Gastrocnemius medialis (tissue), 4 donors: ENCODE data around the gene HFM1.

Source experiments
- POLR2A ChIP-seq, 2 donors: fragments of 450-650 bp; IDR thresholded peaks; one replicate each; pipeline ENCODE4 v1.6.1; 2017; ENCODE audit warnings: antibody characterized with exemption in 2 of 2, mild to moderate bottlenecking in 2 of 2, moderate library complexity in 2 of 2
- TF ChIP-seq, protein P1 (sequence below), 5 experiments: fragments of 450-650 bp in 3 of 5; fragments of 200-600 bp in 2 of 5; sonication (generic) in 2 of 5; IDR thresholded peaks in 4 of 5; conservative IDR thresholded peaks in 1 of 5; 1 replicate in 4 of 5; 2 replicates in 1 of 5; pipeline ENCODE4 v1.5.1; 2016 to 2019; ENCODE audit warnings: antibody characterized with exemption in 5 of 5, mild to moderate bottlenecking in 3 of 5, moderate library complexity in 3 of 5

DNA sequence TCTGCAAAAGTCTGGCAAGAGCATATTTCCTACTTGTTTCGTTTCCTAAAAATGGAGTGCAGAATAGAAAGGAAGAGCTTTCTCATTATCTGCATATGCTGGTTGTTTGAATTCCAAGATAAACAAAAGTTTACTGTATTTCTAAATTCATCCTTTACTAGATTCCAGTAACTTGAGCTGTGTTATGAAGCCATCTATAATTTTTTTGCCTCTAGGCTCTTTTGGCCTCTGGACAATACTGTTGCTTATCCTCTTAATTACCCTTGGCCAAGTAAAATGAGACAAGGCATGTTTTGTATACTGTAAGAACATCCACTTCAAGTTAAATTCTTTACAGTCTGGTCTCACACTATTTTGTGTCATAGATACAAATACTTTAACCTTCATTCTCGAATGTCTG, 45.6 kb upstream of the HFM1 start:
- TF ChIP-seq POLR2A (IDR thresholded peaks at IDR 0.05), result no peak
- TF ChIP-seq, protein P1, sequence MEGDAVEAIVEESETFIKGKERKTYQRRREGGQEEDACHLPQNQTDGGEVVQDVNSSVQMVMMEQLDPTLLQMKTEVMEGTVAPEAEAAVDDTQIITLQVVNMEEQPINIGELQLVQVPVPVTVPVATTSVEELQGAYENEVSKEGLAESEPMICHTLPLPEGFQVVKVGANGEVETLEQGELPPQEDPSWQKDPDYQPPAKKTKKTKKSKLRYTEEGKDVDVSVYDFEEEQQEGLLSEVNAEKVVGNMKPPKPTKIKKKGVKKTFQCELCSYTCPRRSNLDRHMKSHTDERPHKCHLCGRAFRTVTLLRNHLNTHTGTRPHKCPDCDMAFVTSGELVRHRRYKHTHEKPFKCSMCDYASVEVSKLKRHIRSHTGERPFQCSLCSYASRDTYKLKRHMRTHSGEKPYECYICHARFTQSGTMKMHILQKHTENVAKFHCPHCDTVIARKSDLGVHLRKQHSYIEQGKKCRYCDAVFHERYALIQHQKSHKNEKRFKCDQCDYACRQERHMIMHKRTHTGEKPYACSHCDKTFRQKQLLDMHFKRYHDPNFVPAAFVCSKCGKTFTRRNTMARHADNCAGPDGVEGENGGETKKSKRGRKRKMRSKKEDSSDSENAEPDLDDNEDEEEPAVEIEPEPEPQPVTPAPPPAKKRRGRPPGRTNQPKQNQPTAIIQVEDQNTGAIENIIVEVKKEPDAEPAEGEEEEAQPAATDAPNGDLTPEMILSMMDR (IDR thresholded peaks at IDR 0.05 in 4 of 5, conservative IDR thresholded peaks at IDR 0.05 in 1 of 5), result no peak
